Nephron progenitor cell (in vitro differentiated cells): Measurements from ENCODE around the gene PARP16.

Source experiments
- DNase-seq: peaks from one replicate; pipeline ENCODE4 v3.0.0; 2021
- H3K27ac Mint-ChIP-seq: 2 replicates; pipeline ENCODE4 v1.8.0; 2021; ENCODE audit warnings: mild to moderate bottlenecking, moderate library complexity, mixed read lengths
- H3K27me3 Mint-ChIP-seq: 2 replicates; pipeline ENCODE4 v1.8.0; 2021; ENCODE audit warnings: mild to moderate bottlenecking, low read depth, mixed read lengths; ENCODE audit not compliant: poor library complexity
- H3K36me3 Mint-ChIP-seq: 2 replicates; pipeline ENCODE4 v1.8.0; 2021; ENCODE audit warnings: low read depth, mixed read lengths
- H3K4me1 Mint-ChIP-seq: 2 replicates; pipeline ENCODE4 v1.8.0; 2021; ENCODE audit warnings: mixed read lengths
- H3K4me3 Mint-ChIP-seq: 2 replicates; pipeline ENCODE4 v1.8.0; 2021; ENCODE audit warnings: mild to moderate bottlenecking, moderate library complexity, mixed read lengths
- H3K9me3 Mint-ChIP-seq: 2 replicates; pipeline ENCODE4 v1.8.0; 2021; ENCODE audit warnings: mild to moderate bottlenecking, moderate library complexity, mixed read lengths
- CTCF ChIP-seq: fragments of 200-600 bp; sonication (generic); IDR thresholded peaks from 2 replicates; pipeline ENCODE4 v1.5.0; 2021; ENCODE audit warnings: antibody characterized with exemption

PARP16 gene

DNA sequence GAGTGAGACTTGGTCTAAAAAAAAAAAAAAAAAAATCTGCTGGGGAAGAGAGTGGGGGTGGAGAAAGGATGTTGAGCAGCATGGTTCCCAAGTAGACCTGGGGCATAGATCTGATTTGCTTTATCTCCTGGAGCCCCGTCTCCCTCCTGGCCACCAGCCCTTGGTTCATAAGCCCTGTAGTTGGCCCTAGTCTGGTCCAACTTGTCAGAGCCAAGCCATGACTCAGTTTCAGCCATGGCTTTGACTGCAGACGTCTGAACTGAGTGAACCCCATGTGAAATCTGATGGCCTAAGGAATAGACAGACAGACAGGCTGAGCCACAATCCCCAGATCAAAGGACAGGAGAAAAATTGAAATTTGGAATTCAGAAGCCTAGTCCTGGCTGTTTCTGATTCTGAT lies 73.4 kb downstream of the PARP16 start:
- Mint-ChIP-seq H3K36me3 (no peaks in the 10 kb centered on the region), H3K4me3 (no peak overlapping the region), H3K9me3 (no peaks in the 10 kb centered on the region), H3K4me1 (peaks cover 56% of the 10 kb centered on the region), H3K27ac (no peak overlapping the region), H3K27me3 (peaks cover 11% of the 10 kb centered on the region)
- no peak for DNase-seq
- TF ChIP-seq CTCF: no peak

DNA sequence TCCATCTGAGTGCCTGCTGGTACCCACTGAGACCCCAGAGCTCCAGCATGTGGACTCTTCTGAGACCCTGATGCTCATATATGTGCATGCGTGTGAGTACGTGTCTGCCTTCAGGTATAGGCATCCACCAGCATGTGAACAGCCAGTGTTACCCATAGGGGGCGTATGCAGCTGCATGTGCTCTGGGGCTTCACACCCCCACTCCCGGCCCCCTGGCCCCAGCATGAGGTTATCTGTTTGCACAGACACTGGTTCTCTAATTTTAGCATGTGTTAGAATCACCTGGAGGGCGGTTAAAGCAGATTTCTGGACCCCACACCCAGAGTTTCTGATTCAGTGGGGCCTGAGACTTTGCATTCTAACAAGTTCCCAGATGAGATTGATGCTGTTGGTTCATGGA lies 74.6 kb downstream of the PARP16 start:
- DNase-seq: no peak
- no peak overlapping the region for H3K4me3 Mint-ChIP-seq
- H3K27me3 Mint-ChIP-seq: peaks cover 10% of the 10 kb centered on the region
- no peaks in the 10 kb centered on the region for H3K36me3 Mint-ChIP-seq
- H3K27ac Mint-ChIP-seq: no peak overlapping the region
- H3K9me3 Mint-ChIP-seq: no peaks in the 10 kb centered on the region
- H3K4me1 Mint-ChIP-seq: peaks cover 61% of the 10 kb centered on the region
- TF ChIP-seq CTCF: peak; percentile 33

- TF ChIP-seq CTCF: no peak
- Mint-ChIP-seq H3K27me3 (peaks cover 10% of the 10 kb centered on the region), H3K4me3 (peak overlapping the region; percentile 15), H3K27ac (peak overlapping the region; percentile 86), H3K36me3 (no peaks in the 10 kb centered on the region), H3K9me3 (no peaks in the 10 kb centered on the region), H3K4me1 (peaks cover 61% of the 10 kb centered on the region)
- DNase-seq: peak; percentile 35
These were observed 75.2 kb downstream of the PARP16 start for GRCh38 chr15:65211482-65211982.

DNA sequence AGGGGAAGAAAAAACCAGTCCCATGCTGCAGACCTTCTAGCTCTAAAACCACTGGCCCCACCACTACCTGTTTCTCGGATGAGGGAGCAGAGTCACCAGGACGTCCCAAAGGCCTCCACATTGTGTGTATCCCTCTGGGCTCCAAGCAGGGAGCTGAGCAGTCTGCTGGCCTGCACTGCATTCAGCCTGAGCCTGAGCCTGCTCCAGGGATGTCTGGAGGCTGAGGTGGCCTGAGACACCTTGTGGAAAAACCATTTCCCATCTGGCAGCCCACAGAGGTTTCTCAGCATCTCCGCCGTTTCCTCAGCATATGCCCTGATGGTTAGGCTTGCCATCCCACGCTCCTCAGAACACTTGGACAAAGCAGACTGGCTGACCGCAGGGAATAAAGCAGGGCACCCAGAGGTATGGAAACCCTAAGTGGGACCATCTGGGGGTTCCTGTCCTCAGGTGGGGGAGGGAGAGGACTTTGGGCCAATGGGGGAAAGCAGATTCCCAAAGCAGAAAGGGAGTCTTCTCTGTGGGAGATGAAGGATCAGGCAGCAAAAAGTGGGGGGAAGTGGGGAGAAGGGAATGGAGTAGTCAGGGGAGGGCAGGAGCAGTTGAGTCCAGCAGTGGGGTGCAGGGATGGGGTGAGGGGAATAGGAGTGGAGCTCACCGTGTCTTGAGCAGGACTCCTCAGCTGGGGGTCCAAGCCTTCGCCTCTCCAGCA lies 75.8 kb downstream of the PARP16 start, which contains the start of gene CILP:
Gene CILP (minus strand): TSS at position 704 of the 712 bp plus-strand sequence. CDS start 1,718 bp downstream, outside the sequence.
- Mint-ChIP-seq H3K36me3 (no peaks in the 10 kb centered on the region), H3K9me3 (no peaks in the 10 kb centered on the region), H3K27ac (peak within 1 kb of the TSS; percentile 86), H3K27me3 (peaks cover 10% of the 10 kb centered on the region), H3K4me1 (peaks cover 61% of the 10 kb centered on the region), H3K4me3 (peak within 1 kb of the TSS; percentile 15)
- no peak for DNase-seq
- TF ChIP-seq CTCF: no peak

- H3K27ac Mint-ChIP-seq: peak overlapping the region; percentile 86
- no peak for TF ChIP-seq CTCF
- DNase-seq: no peak
- no peaks in the 10 kb centered on the region for H3K9me3 Mint-ChIP-seq
- peaks cover 3% of the 10 kb centered on the region for H3K27me3 Mint-ChIP-seq
- H3K4me3 Mint-ChIP-seq: no peak overlapping the region
- H3K36me3 Mint-ChIP-seq: no peaks in the 10 kb centered on the region
- peaks cover 61% of the 10 kb centered on the region for H3K4me1 Mint-ChIP-seq
These were observed 76.7 kb downstream of the PARP16 start for GRCh38 chr15:65209701-65210643.
